HEK293 (cell line): Measurements from ENCODE around the gene RIPPLY2.

Experiments
- GLIS1 ChIP-seq: fragments of 450-650 bp; formaldehyde crosslinking; IDR thresholded peaks from 2 replicates; pipeline ENCODE4 v1.5.1; 2016; ENCODE audit warnings: missing biosample characterization, missing genetic modification characterization
- IKZF3 ChIP-seq: fragments of 450-650 bp; IDR thresholded peaks from 2 replicates; pipeline ENCODE4 v1.5.0; 2018; ENCODE audit warnings: missing biosample characterization, mild to moderate bottlenecking, missing genetic modification characterization, moderate library complexity
- KLF16 ChIP-seq: fragments of 450-650 bp; formaldehyde crosslinking; IDR thresholded peaks from 2 replicates; pipeline ENCODE4 v1.5.1; 2017; ENCODE audit warnings: missing biosample characterization, missing genetic modification characterization
- KLF7 ChIP-seq: fragments of 450-650 bp; formaldehyde crosslinking; IDR thresholded peaks from 2 replicates; pipeline ENCODE4 v1.5.1; 2016; ENCODE audit warnings: missing biosample characterization, missing genetic modification characterization, borderline replicate concordance
- MZF1 ChIP-seq: fragments of 450-650 bp; formaldehyde crosslinking; IDR thresholded peaks from 2 replicates; pipeline ENCODE4 v1.5.1; 2017; ENCODE audit warnings: missing biosample characterization, missing genetic modification characterization, borderline replicate concordance
- WT1 ChIP-seq: fragments of 450-650 bp; formaldehyde crosslinking; IDR thresholded peaks from 2 replicates; pipeline ENCODE4 v1.5.1; 2016; ENCODE audit warnings: missing biosample characterization, missing genetic modification characterization
- ZBTB48 ChIP-seq: fragments of 450-650 bp; formaldehyde crosslinking; IDR thresholded peaks from 2 replicates; pipeline ENCODE4 v1.5.1; 2016; ENCODE audit warnings: missing biosample characterization, missing genetic modification characterization
- ZFP37 ChIP-seq: fragments of 450-650 bp; formaldehyde crosslinking; IDR thresholded peaks from 2 replicates; pipeline ENCODE4 v1.5.1; 2016; ENCODE audit warnings: missing biosample characterization, missing genetic modification characterization
- ZNF174 ChIP-seq: fragments of 450-650 bp; formaldehyde crosslinking; IDR thresholded peaks from 2 replicates; pipeline ENCODE4 v1.5.0; 2017; ENCODE audit warnings: missing biosample characterization, mild to moderate bottlenecking, missing genetic modification characterization
- ZNF184 ChIP-seq: fragments of 450-650 bp; IDR thresholded peaks from 2 replicates; pipeline ENCODE4 v1.5.1; 2018; ENCODE audit warnings: missing biosample characterization, mild to moderate bottlenecking, missing genetic modification characterization
- ZNF19 ChIP-seq: fragments of 450-650 bp; formaldehyde crosslinking; IDR thresholded peaks from 2 replicates; pipeline ENCODE4; 2016; ENCODE audit warnings: missing biosample characterization, missing genetic modification characterization, low read depth
- ZNF2 ChIP-seq: fragments of 450-650 bp; formaldehyde crosslinking; IDR thresholded peaks from 2 replicates; pipeline ENCODE4 v1.5.1; 2016; ENCODE audit warnings: missing biosample characterization, missing genetic modification characterization
- ZNF248 ChIP-seq: fragments of 450-650 bp; formaldehyde crosslinking; IDR thresholded peaks from 2 replicates; pipeline ENCODE4 v1.5.1; 2017; ENCODE audit warnings: missing biosample characterization, missing genetic modification characterization
- ZNF335 ChIP-seq: fragments of 450-650 bp; formaldehyde crosslinking; conservative IDR thresholded peaks from 2 replicates; pipeline ENCODE4 v1.5.1; 2016; ENCODE audit warnings: missing biosample characterization, missing genetic modification characterization
- ZNF521 ChIP-seq: fragments of 450-650 bp; formaldehyde crosslinking; IDR thresholded peaks from 2 replicates; pipeline ENCODE4 v1.5.1; 2017; ENCODE audit warnings: missing biosample characterization, mild to moderate bottlenecking, missing genetic modification characterization
- ZNF670 ChIP-seq: fragments of 450-650 bp; formaldehyde crosslinking; IDR thresholded peaks from 2 replicates; pipeline ENCODE4 v1.5.1; 2016; ENCODE audit warnings: missing biosample characterization, missing genetic modification characterization, low read depth
- ZNF76 ChIP-seq: fragments of 450-650 bp; formaldehyde crosslinking; IDR thresholded peaks from 2 replicates; pipeline ENCODE4; 2016; ENCODE audit warnings: low read depth, missing biosample characterization, missing genetic modification characterization, borderline replicate concordance
- TF ChIP-seq, protein P1 (sequence below): fragments of 450-650 bp; formaldehyde crosslinking; IDR thresholded peaks from 2 replicates; pipeline ENCODE4 v1.5.1; 2016; ENCODE audit warnings: missing biosample characterization, missing genetic modification characterization
- TF ChIP-seq, protein P2 (sequence below): sonication (generic); formaldehyde crosslinking; IDR thresholded peaks from 2 replicates; pipeline ENCODE4 v1.8.1; 2022; ENCODE audit warnings: mild to moderate bottlenecking, moderate library complexity, missing genetic modification reagents
- TF ChIP-seq, protein P3 (sequence below): fragments of 450-650 bp; IDR thresholded peaks from 2 replicates; pipeline ENCODE4 v1.5.1; 2018; ENCODE audit warnings: missing biosample characterization, mild to moderate bottlenecking, missing genetic modification characterization
- TF ChIP-seq, protein P4 (sequence below): fragments of 450-650 bp; formaldehyde crosslinking; IDR thresholded peaks from 2 replicates; pipeline ENCODE4 v1.5.1; 2016; ENCODE audit warnings: missing biosample characterization, missing genetic modification characterization
- TF ChIP-seq, protein P5 (sequence below): fragments of 450-650 bp; formaldehyde crosslinking; IDR thresholded peaks from 2 replicates; pipeline ENCODE4 v1.5.1; 2016; ENCODE audit warnings: missing biosample characterization, missing genetic modification characterization
- TF ChIP-seq, protein P6 (sequence below): fragments of 450-650 bp; formaldehyde crosslinking; IDR thresholded peaks from 2 replicates; pipeline ENCODE4 v1.5.1; 2016; ENCODE audit warnings: missing biosample characterization, missing genetic modification characterization
- TF ChIP-seq, protein P7 (sequence below): fragments of 450-650 bp; formaldehyde crosslinking; IDR thresholded peaks from 2 replicates; pipeline ENCODE4 v1.5.1; 2016; ENCODE audit warnings: missing biosample characterization, missing genetic modification characterization

RIPPLY2 gene

DNA sequence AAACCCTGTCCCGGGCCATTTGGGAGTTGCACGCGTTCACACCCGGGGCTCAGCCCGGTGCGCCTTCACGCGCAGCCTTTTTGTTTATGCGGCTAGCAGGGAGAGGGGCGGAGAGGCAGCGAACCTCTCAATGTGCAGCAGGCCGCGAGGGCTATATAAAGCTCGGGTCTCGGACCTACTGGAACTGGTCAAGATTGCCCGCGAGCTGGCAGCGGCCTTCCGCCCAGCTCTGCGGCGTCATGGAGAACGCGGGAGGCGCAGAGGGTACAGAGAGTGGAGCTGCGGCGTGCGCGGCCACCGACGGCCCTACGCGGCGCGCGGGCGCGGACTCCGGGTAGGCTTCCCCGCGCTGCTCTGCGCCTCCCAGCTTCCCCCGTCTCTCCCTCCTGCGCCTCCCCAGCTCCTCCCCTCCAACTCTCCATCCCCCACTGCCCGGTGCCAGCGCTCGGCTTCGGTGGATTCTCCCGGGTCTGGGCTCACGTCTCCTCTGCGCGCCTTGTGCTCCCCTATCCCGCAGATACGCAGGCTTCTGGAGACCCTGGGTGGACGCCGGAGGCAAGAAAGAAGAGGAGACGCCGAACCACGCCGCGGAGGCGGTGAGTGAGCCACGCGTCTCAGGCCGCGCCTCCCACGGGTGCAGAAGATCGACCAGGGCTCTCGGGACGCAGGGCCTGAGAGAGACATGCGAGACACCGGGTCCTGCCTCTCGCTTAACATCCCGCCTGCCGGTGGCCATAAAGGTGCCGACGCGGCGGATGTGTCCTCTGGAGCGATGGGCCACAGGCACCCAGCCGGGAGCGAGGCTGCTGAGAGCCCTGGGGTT, at the start of gene RIPPLY2 (continued):
- TF ChIP-seq, protein P1, sequence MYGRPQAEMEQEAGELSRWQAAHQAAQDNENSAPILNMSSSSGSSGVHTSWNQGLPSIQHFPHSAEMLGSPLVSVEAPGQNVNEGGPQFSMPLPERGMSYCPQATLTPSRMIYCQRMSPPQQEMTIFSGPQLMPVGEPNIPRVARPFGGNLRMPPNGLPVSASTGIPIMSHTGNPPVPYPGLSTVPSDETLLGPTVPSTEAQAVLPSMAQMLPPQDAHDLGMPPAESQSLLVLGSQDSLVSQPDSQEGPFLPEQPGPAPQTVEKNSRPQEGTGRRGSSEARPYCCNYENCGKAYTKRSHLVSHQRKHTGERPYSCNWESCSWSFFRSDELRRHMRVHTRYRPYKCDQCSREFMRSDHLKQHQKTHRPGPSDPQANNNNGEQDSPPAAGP: peak; percentile 55; the same call in 1 of the 2 replicates
- peak; percentile 31; the same call in 1 of the 2 replicates for TF ChIP-seq KLF16 (tag by site-specific recombination)
- TF ChIP-seq ZNF184 (tag by site-specific recombination): no peak
- TF ChIP-seq, protein P2, sequence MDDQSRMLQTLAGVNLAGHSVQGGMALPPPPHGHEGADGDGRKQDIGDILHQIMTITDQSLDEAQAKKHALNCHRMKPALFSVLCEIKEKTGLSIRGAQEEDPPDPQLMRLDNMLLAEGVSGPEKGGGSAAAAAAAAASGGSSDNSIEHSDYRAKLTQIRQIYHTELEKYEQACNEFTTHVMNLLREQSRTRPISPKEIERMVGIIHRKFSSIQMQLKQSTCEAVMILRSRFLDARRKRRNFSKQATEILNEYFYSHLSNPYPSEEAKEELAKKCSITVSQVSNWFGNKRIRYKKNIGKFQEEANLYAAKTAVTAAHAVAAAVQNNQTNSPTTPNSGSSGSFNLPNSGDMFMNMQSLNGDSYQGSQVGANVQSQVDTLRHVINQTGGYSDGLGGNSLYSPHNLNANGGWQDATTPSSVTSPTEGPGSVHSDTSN (CRISPR knock-in tag): 0 out of 2 replicates have a peak, but pooled peaks have one; percentile 16
- TF ChIP-seq ZFP37 (tag by site-specific recombination): peak; percentile 89
- peak; percentile 79 for TF ChIP-seq ZNF335
- TF ChIP-seq, protein P3, sequence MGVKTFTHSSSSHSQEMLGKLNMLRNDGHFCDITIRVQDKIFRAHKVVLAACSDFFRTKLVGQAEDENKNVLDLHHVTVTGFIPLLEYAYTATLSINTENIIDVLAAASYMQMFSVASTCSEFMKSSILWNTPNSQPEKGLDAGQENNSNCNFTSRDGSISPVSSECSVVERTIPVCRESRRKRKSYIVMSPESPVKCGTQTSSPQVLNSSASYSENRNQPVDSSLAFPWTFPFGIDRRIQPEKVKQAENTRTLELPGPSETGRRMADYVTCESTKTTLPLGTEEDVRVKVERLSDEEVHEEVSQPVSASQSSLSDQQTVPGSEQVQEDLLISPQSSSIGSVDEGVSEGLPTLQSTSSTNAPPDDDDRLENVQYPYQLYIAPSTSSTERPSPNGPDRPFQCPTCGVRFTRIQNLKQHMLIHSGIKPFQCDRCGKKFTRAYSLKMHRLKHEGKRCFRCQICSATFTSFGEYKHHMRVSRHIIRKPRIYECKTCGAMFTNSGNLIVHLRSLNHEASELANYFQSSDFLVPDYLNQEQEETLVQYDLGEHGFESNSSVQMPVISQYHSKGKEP (tag by site-specific recombination): no peak
- peak; percentile 71; the same call in 1 of the 2 replicates for TF ChIP-seq ZNF2 (tag by site-specific recombination)
- no peak for TF ChIP-seq ZNF521
- peak; percentile 51; the same call in 1 of the 2 replicates for TF ChIP-seq ZBTB48
- TF ChIP-seq, protein P4, sequence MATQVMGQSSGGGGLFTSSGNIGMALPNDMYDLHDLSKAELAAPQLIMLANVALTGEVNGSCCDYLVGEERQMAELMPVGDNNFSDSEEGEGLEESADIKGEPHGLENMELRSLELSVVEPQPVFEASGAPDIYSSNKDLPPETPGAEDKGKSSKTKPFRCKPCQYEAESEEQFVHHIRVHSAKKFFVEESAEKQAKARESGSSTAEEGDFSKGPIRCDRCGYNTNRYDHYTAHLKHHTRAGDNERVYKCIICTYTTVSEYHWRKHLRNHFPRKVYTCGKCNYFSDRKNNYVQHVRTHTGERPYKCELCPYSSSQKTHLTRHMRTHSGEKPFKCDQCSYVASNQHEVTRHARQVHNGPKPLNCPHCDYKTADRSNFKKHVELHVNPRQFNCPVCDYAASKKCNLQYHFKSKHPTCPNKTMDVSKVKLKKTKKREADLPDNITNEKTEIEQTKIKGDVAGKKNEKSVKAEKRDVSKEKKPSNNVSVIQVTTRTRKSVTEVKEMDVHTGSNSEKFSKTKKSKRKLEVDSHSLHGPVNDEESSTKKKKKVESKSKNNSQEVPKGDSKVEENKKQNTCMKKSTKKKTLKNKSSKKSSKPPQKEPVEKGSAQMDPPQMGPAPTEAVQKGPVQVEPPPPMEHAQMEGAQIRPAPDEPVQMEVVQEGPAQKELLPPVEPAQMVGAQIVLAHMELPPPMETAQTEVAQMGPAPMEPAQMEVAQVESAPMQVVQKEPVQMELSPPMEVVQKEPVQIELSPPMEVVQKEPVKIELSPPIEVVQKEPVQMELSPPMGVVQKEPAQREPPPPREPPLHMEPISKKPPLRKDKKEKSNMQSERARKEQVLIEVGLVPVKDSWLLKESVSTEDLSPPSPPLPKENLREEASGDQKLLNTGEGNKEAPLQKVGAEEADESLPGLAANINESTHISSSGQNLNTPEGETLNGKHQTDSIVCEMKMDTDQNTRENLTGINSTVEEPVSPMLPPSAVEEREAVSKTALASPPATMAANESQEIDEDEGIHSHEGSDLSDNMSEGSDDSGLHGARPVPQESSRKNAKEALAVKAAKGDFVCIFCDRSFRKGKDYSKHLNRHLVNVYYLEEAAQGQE: peak; percentile 65; the same call in 1 of the 2 replicates
- TF ChIP-seq, protein P5, sequence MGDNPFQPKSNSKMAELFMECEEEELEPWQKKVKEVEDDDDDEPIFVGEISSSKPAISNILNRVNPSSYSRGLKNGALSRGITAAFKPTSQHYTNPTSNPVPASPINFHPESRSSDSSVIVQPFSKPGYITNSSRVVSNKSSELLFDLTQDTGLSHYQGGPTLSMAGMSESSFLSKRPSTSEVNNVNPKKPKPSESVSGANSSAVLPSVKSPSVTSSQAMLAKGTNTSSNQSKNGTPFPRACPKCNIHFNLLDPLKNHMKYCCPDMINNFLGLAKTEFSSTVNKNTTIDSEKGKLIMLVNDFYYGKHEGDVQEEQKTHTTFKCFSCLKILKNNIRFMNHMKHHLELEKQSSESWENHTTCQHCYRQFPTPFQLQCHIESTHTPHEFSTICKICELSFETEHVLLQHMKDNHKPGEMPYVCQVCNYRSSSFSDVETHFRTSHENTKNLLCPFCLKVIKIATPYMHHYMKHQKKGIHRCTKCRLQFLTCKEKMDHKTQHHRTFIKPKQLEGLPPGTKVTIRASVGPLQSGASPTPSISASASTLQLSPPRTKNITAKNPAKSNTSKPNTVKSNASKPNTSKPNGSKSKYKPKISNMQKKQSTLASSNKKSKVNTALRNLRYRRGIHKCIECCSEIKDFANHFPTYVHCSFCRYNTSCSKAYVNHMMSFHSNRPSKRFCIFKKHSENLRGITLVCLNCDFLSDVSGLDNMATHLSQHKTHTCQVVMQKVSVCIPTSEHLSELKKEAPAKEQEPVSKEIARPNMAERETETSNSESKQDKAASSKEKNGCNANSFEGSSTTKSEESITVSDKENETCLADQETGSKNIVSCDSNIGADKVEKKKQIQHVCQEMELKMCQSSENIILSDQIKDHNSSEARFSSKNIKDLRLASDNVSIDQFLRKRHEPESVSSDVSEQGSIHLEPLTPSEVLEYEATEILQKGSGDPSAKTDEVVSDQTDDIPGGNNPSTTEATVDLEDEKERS (tag by site-specific recombination): no peak
- TF ChIP-seq ZNF19 (tag by site-specific recombination): no peak
- TF ChIP-seq ZNF76 (tag by site-specific recombination): peak; percentile 86
- TF ChIP-seq, protein P6, sequence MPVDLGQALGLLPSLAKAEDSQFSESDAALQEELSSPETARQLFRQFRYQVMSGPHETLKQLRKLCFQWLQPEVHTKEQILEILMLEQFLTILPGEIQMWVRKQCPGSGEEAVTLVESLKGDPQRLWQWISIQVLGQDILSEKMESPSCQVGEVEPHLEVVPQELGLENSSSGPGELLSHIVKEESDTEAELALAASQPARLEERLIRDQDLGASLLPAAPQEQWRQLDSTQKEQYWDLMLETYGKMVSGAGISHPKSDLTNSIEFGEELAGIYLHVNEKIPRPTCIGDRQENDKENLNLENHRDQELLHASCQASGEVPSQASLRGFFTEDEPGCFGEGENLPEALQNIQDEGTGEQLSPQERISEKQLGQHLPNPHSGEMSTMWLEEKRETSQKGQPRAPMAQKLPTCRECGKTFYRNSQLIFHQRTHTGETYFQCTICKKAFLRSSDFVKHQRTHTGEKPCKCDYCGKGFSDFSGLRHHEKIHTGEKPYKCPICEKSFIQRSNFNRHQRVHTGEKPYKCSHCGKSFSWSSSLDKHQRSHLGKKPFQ (tag by site-specific recombination): peak; percentile 86
- TF ChIP-seq, protein P7, sequence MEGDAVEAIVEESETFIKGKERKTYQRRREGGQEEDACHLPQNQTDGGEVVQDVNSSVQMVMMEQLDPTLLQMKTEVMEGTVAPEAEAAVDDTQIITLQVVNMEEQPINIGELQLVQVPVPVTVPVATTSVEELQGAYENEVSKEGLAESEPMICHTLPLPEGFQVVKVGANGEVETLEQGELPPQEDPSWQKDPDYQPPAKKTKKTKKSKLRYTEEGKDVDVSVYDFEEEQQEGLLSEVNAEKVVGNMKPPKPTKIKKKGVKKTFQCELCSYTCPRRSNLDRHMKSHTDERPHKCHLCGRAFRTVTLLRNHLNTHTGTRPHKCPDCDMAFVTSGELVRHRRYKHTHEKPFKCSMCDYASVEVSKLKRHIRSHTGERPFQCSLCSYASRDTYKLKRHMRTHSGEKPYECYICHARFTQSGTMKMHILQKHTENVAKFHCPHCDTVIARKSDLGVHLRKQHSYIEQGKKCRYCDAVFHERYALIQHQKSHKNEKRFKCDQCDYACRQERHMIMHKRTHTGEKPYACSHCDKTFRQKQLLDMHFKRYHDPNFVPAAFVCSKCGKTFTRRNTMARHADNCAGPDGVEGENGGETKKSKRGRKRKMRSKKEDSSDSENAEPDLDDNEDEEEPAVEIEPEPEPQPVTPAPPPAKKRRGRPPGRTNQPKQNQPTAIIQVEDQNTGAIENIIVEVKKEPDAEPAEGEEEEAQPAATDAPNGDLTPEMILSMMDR (tag by site-specific recombination): 0 out of 2 replicates have a peak, but pooled peaks have one; percentile 18
- TF ChIP-seq ZNF670 (tag by site-specific recombination): no peak
- TF ChIP-seq KLF7 (tag by site-specific recombination): 0 out of 2 replicates have a peak, but pooled peaks have one; percentile 25
- TF ChIP-seq WT1 (tag by site-specific recombination): peak; percentile 80
- TF ChIP-seq MZF1 (tag by site-specific recombination): peak; percentile 45; the same call in 1 of the 2 replicates
- TF ChIP-seq GLIS1 (tag by site-specific recombination): peak; percentile 63; the same call in 1 of the 2 replicates
- no peak for TF ChIP-seq ZNF248 (tag by site-specific recombination)
- no peak for TF ChIP-seq ZNF174
- TF ChIP-seq IKZF3 (tag by site-specific recombination): peak; percentile 24; the same call in 1 of the 2 replicates
